ENCODE data around the gene STARD3NL. TPM values are rescaled to one million over a fixed set of nuclear protein-coding genes. Genes with fewer than 3 reads are reported as not detected.

STARD3NL gene
- total RNA-seq, 1 experiment from 2014 or later: 37.4 TPM

DNA sequence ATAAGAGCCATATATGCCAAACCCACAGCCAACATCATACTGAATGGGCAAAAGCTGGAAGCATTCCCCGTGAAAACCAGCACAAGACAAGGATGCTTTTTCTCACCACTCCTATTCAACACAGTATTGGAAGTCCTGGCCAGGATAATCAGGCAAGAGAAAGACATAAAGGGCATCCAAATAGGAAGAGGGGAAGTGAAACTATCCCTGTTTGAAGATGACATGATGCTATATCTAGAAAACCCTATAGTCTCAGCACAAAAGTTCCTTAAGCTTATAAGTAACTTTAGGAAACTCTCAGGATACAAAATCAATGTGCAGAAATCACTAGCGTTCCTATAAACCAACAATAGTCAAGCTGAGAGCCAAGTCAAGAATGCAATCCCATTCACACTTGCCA lies 23.8 kb upstream of the STARD3NL start:
- Histone ChIP-seq H3K4me1 (ENCODE audit: insufficient read depth, low read length) (no peaks in the 10 kb centered on the region), H3K9ac (ENCODE audit: low read length) (no peak overlapping the region), H3K9me3 (ENCODE audit: low read length) (no peaks in the 10 kb centered on the region), H4K20me1 (ENCODE audit: low read length) (no peaks in the 10 kb centered on the region), H3F3A (ENCODE audit: low read length, unreplicated experiment) (no peaks in the 10 kb centered on the region), H3K36me3 (ENCODE audit: low read depth, low read length) (no peaks in the 10 kb centered on the region), H3K27me3 (ENCODE audit: low read length) (peaks cover 28% of the 10 kb centered on the region), H3K4me3 (ENCODE audit: low read length) (no peak overlapping the region), H2AFZ (ENCODE audit: low read length) (no peak overlapping the region), H3K9me2 (replicated peaks; ENCODE audit: low read length) (no peaks in the 10 kb centered on the region), H3K27ac (ENCODE audit: low read length) (no peak overlapping the region), H3K79me2 (ENCODE audit: low read length) (no peaks in the 10 kb centered on the region), H3K4me2 (ENCODE audit: low read length) (no peak overlapping the region)
- ChIA-PET CTCF (no interaction called here), POLR2A (ENCODE audit: unreplicated experiment) (no interaction called here)
- DNase-seq (no peak), ATAC-seq (no peak)
- TF ChIP-seq, protein P1, sequence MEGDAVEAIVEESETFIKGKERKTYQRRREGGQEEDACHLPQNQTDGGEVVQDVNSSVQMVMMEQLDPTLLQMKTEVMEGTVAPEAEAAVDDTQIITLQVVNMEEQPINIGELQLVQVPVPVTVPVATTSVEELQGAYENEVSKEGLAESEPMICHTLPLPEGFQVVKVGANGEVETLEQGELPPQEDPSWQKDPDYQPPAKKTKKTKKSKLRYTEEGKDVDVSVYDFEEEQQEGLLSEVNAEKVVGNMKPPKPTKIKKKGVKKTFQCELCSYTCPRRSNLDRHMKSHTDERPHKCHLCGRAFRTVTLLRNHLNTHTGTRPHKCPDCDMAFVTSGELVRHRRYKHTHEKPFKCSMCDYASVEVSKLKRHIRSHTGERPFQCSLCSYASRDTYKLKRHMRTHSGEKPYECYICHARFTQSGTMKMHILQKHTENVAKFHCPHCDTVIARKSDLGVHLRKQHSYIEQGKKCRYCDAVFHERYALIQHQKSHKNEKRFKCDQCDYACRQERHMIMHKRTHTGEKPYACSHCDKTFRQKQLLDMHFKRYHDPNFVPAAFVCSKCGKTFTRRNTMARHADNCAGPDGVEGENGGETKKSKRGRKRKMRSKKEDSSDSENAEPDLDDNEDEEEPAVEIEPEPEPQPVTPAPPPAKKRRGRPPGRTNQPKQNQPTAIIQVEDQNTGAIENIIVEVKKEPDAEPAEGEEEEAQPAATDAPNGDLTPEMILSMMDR (conservative IDR thresholded peaks at IDR 0.05; ENCODE audit: low read depth, low read length): no peak
- TF ChIP-seq EZH2phosphoT487 (IDR thresholded peaks at IDR 0.05; ENCODE audit: borderline replicate concordance, low read length) (no peak), EZH2 (IDR thresholded peaks at IDR 0.05; ENCODE audit: low read length, unreplicated experiment) (no peak)
- intact Hi-C loops (cut with micrococcal nuclease): no loop called here
- BruUV-seq (replicated peaks): no TSS peak

DNA sequence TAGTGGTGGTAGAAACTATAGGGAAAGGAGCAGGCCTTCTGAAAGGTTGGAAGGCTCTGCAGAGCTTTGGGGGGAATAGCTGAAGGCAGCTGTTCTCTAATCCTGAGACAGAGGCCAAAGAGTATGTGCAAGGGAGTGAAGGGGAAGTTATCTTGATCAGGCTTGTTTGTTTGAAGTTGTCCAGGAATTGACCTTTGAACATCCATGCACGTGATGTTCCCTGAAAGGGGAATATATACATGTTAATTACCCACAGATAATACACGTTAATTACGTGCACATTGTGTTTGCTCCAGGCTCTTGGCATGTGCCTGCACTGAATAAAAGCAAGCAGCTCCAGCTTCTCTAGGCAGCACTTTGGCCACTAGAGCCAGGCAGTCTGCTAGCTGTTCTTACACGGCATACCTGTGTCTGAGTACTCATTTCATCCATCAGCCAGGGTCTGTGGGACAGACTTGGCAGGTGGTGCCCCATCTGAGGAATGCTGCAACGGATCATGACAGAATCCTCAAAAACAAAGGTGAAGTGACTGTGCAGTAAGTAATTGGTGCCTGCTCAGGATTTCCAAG lies 18.0 kb upstream of the STARD3NL start:
- ChIA-PET POLR2A (ENCODE audit: unreplicated experiment) (no interaction called here), CTCF (no interaction called here)

DNA sequence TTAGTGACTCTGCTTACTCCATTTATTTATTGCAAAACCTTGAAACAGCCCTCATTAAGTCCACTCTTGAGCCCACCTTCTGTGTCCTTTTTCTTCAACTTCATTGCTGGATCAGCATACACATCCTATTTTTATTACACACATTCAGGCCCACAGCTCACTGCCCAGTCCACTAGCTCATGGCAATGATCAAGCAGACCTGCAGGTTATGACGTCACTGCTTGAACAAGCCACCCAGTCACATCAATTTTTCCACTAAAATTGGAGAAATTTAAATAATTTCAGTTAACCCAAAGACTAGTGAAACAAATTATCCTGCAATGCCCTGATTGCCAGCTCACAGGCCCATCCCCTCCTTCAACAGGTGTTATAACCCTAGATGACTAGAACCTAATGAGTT lies 16.0 kb upstream of the STARD3NL start:
- no peak overlapping the region for H3K4me2 ChIP-seq (ENCODE audit: low read length)
- H3K27me3 ChIP-seq (ENCODE audit: low read length): 0 out of 2 replicates have a peak, but pooled peaks cover 4% of the 10 kb centered on the region
- H3K36me3 ChIP-seq (ENCODE audit: low read depth, low read length): no peaks in the 10 kb centered on the region
- no peak overlapping the region for H3K27ac ChIP-seq (ENCODE audit: low read length)
- ChIA-PET CTCF (no interaction called here), POLR2A (ENCODE audit: unreplicated experiment) (no interaction called here)
- no peaks in the 10 kb centered on the region for H3K4me1 ChIP-seq (ENCODE audit: insufficient read depth, low read length)
- no peak overlapping the region for H3K9ac ChIP-seq (ENCODE audit: low read length)
- TF ChIP-seq, protein P1 (conservative IDR thresholded peaks at IDR 0.05; ENCODE audit: low read depth, low read length): no peak
- TF ChIP-seq EZH2 (IDR thresholded peaks at IDR 0.05; ENCODE audit: low read length, unreplicated experiment) (no peak), EZH2phosphoT487 (IDR thresholded peaks at IDR 0.05; ENCODE audit: borderline replicate concordance, low read length) (no peak)
- H3K9me2 ChIP-seq (replicated peaks; ENCODE audit: low read length): no peaks in the 10 kb centered on the region
- no TSS peak for BruUV-seq (replicated peaks)
- ATAC-seq: no peak
- H4K20me1 ChIP-seq (ENCODE audit: low read length): no peaks in the 10 kb centered on the region
- H2AFZ ChIP-seq (ENCODE audit: low read length): no peak overlapping the region
- intact Hi-C loops (cut with micrococcal nuclease): no loop called here
- no peak overlapping the region for H3K4me3 ChIP-seq (ENCODE audit: low read length)
- H3K9me3 ChIP-seq (ENCODE audit: low read length): no peaks in the 10 kb centered on the region
- no peak for DNase-seq
- no peaks in the 10 kb centered on the region for H3F3A ChIP-seq (ENCODE audit: low read length, unreplicated experiment)
- no peaks in the 10 kb centered on the region for H3K79me2 ChIP-seq (ENCODE audit: low read length)

More for the DNA sequence above, 18.0 kb upstream of the STARD3NL start:
- H3K4me1 ChIP-seq (ENCODE audit: insufficient read depth, low read length): no peaks in the 10 kb centered on the region
- no peaks in the 10 kb centered on the region for H3K79me2 ChIP-seq (ENCODE audit: low read length)
- no peaks in the 10 kb centered on the region for H3K36me3 ChIP-seq (ENCODE audit: low read depth, low read length)
- H3K27ac ChIP-seq (ENCODE audit: low read length): no peak overlapping the region
- H3K4me3 ChIP-seq (ENCODE audit: low read length): no peak overlapping the region
- H3K9me3 ChIP-seq (ENCODE audit: low read length): no peaks in the 10 kb centered on the region
- TF ChIP-seq, protein P1 (conservative IDR thresholded peaks at IDR 0.05; ENCODE audit: low read depth, low read length): no peak
- TF ChIP-seq EZH2phosphoT487 (IDR thresholded peaks at IDR 0.05; ENCODE audit: borderline replicate concordance, low read length) (no peak), EZH2 (IDR thresholded peaks at IDR 0.05; ENCODE audit: low read length, unreplicated experiment) (no peak)
- H3K27me3 ChIP-seq (ENCODE audit: low read length): peaks cover 11% of the 10 kb centered on the region; the same call in 1 of the 2 replicates
- BruUV-seq (replicated peaks): no TSS peak
- H3K9ac ChIP-seq (ENCODE audit: low read length): no peak overlapping the region
- intact Hi-C loops (cut with micrococcal nuclease): no loop called here
- DNase-seq (no peak), ATAC-seq (no peak)
- H4K20me1 ChIP-seq (ENCODE audit: low read length): no peaks in the 10 kb centered on the region
- no peak overlapping the region for H2AFZ ChIP-seq (ENCODE audit: low read length)
- no peaks in the 10 kb centered on the region for H3F3A ChIP-seq (ENCODE audit: low read length, unreplicated experiment)
- H3K9me2 ChIP-seq (replicated peaks; ENCODE audit: low read length): no peaks in the 10 kb centered on the region
- H3K4me2 ChIP-seq (ENCODE audit: low read length): no peak overlapping the region
